HG03575 (cell line): Measurements from ENCODE around the gene BLOC1S1.

ENCODE experiments used
- ATAC-seq: cut with Tn5 transposase; IDR thresholded peaks from one replicate; pipeline ENCODE4 v1.9.1; 2021; ENCODE audit not compliant: unreplicated experiment, insufficient number of reproducible peaks, low FRiP score; ENCODE audit errors: extremely low read depth

The BLOC1S1 gene

DNA sequence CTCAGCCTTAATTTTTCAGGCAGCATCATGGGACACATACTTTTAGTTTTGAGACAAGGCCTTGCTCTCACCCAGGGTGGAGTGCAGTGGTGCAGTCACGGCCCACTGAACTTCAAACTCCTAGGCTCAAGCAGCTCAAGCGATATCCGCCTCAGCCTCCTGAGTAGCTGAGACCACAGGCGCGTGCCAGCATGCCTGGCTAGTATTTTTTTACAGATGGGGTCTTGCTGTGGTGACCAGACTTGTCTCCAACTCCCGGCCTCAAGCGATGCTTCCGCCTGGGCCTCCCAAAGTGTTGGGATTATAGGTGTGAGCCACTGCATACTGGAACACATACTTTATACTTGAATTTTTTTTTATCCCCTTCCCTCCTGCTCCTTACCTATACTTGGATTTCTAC lies 7.1 kb downstream of the BLOC1S1 start:
- ATAC-seq = no peak

- no peak for ATAC-seq
Measured at GRCh38 chr12:55723516-55724225, 7.8 kb downstream of the BLOC1S1 start.

GRCh38 chr12:55724226-55724939 lies 8.5 kb downstream of the BLOC1S1 start:
- ATAC-seq = no peak

- no peak for ATAC-seq
Measured at GRCh38 chr12:55724940-55725309, 9.1 kb downstream of the BLOC1S1 start.

GRCh38 chr12:55725556-55725955 lies 9.7 kb downstream of the BLOC1S1 start:
- ATAC-seq = no peak

- ATAC-seq = no peak
Measured at GRCh38 chr12:55726971-55727370, 11.1 kb downstream of the BLOC1S1 start.

GRCh38 chr12:55727643-55728185 lies 11.9 kb downstream of the BLOC1S1 start:
- no peak for ATAC-seq

- no peak for ATAC-seq
Measured at GRCh38 chr12:55728186-55728938, 12.5 kb downstream of the BLOC1S1 start.

DNA sequence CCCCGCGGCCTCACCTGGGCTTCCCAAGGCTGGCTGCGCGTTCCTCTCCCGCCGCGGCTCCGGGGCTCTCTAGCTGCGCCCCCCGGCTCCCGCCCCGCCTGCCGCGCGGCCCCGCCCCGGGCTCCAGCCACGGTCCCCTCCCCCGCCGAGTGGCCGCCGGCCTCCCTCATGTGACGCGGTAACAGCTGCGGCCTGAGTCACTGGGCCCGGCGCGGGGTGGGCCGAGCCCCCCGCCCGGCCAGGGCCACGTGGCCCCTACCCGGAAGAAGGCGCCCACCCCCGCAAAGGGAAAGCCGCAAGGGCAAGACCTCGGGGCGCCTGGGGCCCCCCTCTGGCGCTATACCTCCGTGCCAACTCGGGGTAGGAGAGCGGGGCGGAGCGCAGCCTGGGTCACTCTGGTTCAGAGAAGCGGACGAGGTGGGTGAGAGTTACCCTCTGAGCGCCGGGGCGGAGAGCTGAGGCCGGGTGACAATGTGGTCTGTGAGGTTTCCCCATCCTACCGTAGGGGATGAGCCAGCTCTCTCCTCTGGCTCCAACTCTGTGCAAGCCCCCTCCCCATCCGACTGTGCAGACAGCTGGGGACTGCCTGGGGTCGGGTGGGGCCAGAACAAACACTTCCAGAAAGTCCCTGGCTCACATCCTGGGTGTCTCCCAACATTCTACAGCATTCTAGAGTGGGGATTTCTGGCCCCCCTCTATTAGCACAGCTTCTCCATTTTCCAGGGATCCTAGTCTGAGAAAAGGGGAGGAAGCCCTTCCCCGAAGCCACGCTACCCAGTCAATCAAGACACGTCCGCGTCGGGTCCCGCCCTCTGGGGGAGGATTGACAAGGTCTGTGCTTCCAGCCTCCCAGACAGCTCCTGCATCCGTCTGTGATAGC lies 13.3 kb downstream of the BLOC1S1 start, which contains the start of gene CD63:
CD63 (minus strand) TSS at position 71 of the 880 bp plus-strand sequence. CDS start 668 bp downstream, outside the sequence.
- no peak for ATAC-seq

GRCh38 chr12:55729819-55730818 lies 14.3 kb downstream of the BLOC1S1 start:
- ATAC-seq = no peak

GRCh38 chr12:55732288-55732687 lies 16.4 kb downstream of the BLOC1S1 start:
- no peak for ATAC-seq

GRCh38 chr12:55733021-55733555 lies 17.2 kb downstream of the BLOC1S1 start:
- ATAC-seq = no peak

DNA sequence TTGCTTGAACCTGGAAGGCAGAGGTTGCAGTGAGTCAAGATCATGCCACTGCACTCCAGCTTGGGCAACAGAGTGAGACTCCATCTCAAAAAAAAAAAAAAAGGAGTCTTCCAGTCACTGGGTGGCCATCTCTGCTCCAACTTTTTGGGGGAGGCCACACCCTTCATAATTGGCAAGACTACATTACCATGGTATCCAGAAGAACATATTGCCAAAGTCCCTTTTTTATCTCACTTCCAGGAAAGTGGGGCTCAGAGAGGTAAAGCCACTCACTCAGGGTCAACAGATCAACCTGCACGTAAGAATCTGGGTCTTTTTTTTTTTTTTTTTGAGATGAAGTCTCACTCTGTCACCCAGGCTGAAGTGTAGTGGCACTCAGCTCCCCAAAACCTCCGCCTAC lies 18.0 kb downstream of the BLOC1S1 start:
- no peak for ATAC-seq

- no peak for ATAC-seq
Measured at GRCh38 chr12:55734595-55734994, 18.7 kb downstream of the BLOC1S1 start.

DNA sequence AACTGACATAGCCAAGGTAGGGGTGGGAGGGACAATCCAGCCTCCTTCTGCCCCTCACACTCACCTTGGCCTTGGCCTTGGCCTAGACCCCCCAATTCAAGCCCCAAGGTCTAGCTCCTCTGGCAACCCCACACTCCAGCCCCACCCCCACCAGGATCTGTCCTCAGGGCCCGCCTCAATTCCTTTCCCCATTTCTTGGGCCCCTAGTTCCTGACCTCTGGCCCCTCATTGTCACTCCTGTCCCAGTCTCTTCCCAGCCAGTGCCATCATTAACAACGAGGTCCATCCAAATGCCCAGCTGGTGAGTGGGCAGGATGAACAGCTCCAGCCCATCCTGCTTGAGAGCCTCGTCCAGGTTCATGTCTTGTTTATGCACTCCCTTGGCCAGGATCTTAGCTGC lies 20.2 kb downstream of the BLOC1S1 start:
- no peak for ATAC-seq

- no peak for ATAC-seq
Measured at GRCh38 chr12:55736780-55737580, 21.1 kb downstream of the BLOC1S1 start.
